Measurements from ENCODE around the gene METTL3. TPM values are rescaled to one million over a fixed set of nuclear protein-coding genes. Genes with fewer than 3 reads are reported as not detected.

Gene METTL3
- total RNA-seq, 3 donors from 2014 or later: 51.4 to 79.6 (median 79.6) TPM

- no peaks in the 10 kb centered on the region for H3K9me3 ChIP-seq
- no peak overlapping the region for H3K4me3 ChIP-seq
- peaks cover 0 to 5% of the 10 kb centered on the region in 2 donors for H3K4me1 ChIP-seq
- no peaks in the 10 kb centered on the region for H3K36me3 ChIP-seq
- no peak for DNase-seq (ENCODE audit: low spot score in 2 of 2)
- no peak overlapping the region for H3K27ac ChIP-seq
- intact Hi-C loops (cut with DNase I; ENCODE audit: low total_unique reads): no loop called here
- no peaks in the 10 kb centered on the region for H3K27me3 ChIP-seq
- no peak for TF ChIP-seq CTCF (IDR thresholded peaks at IDR 0.05)
- TF ChIP-seq POLR2AphosphoS5 (IDR thresholded peaks at IDR 0.05): no peak
- TF ChIP-seq POLR2A (IDR thresholded peaks at IDR 0.05): no peak
Observed at GRCh38 chr14:21523203-21523602, 12.1 kb upstream of the METTL3 start.

- no peaks in the 10 kb centered on the region for H3K9me3 ChIP-seq
- no peak overlapping the region for H3K27ac ChIP-seq
- no peak for TF ChIP-seq CTCF (IDR thresholded peaks at IDR 0.05)
- TF ChIP-seq POLR2AphosphoS5 (IDR thresholded peaks at IDR 0.05): no peak
- no peak for TF ChIP-seq POLR2A (IDR thresholded peaks at IDR 0.05)
- DNase-seq (ENCODE audit: low spot score in 2 of 2): no peak
- intact Hi-C loops (cut with DNase I; ENCODE audit: low total_unique reads): no loop called here
- H3K27me3 ChIP-seq: no peaks in the 10 kb centered on the region
- H3K4me3 ChIP-seq: no peak overlapping the region
- H3K36me3 ChIP-seq: no peaks in the 10 kb centered on the region
- H3K4me1 ChIP-seq: peaks cover 0 to 5% of the 10 kb centered on the region in 2 donors
Observed at GRCh38 chr14:21521501-21521900, 10.4 kb upstream of the METTL3 start.

GRCh38 chr14:21520767-21521166 lies 9.6 kb upstream of the METTL3 start:
- intact Hi-C loops (cut with DNase I; ENCODE audit: low total_unique reads): no loop called here
- H3K4me1 ChIP-seq: peaks cover 0 to 5% of the 10 kb centered on the region in 2 donors

GRCh38 chr14:21518725-21519124 lies 7.6 kb upstream of the METTL3 start:
- intact Hi-C loops (cut with DNase I; ENCODE audit: low total_unique reads): no loop called here
- Histone ChIP-seq H3K9me3 (no peaks in the 10 kb centered on the region), H3K27ac (no peak overlapping the region), H3K4me1 (no peaks in the 10 kb centered on the region), H3K36me3 (no peaks in the 10 kb centered on the region), H3K4me3 (no peak overlapping the region), H3K27me3 (no peaks in the 10 kb centered on the region)
- TF ChIP-seq POLR2AphosphoS5 (IDR thresholded peaks at IDR 0.05) (no peak), CTCF (IDR thresholded peaks at IDR 0.05) (no peak), POLR2A (IDR thresholded peaks at IDR 0.05) (no peak)
- DNase-seq (ENCODE audit: low spot score in 2 of 2): no peak

More at GRCh38 chr14:21520767-21521166, 9.6 kb upstream of the METTL3 start:
- DNase-seq (ENCODE audit: low spot score in 2 of 2): no peak
- Histone ChIP-seq H3K27me3 (no peaks in the 10 kb centered on the region), H3K9me3 (no peaks in the 10 kb centered on the region), H3K27ac (no peak overlapping the region), H3K4me3 (no peak overlapping the region), H3K36me3 (no peaks in the 10 kb centered on the region)
- no peak for TF ChIP-seq CTCF (IDR thresholded peaks at IDR 0.05)
- TF ChIP-seq POLR2AphosphoS5 (IDR thresholded peaks at IDR 0.05): no peak

GRCh38 chr14:21514341-21514740 lies 3.2 kb upstream of the METTL3 start:
- intact Hi-C loops (cut with DNase I; ENCODE audit: low total_unique reads): no loop called here
- TF ChIP-seq POLR2AphosphoS5 (IDR thresholded peaks at IDR 0.05) (no peak), POLR2A (IDR thresholded peaks at IDR 0.05) (no peak), CTCF (IDR thresholded peaks at IDR 0.05) (no peak)

More at GRCh38 chr14:21514341-21514740, 3.2 kb upstream of the METTL3 start:
- Histone ChIP-seq H3K4me3 (no peak overlapping the region), H3K4me1 (peaks cover 0 to 12% of the 10 kb centered on the region in 2 donors), H3K9me3 (no peaks in the 10 kb centered on the region), H3K27me3 (no peaks in the 10 kb centered on the region), H3K36me3 (no peaks in the 10 kb centered on the region), H3K27ac (no peak overlapping the region)
- DNase-seq (ENCODE audit: low spot score in 2 of 2): no peak

All from breast epithelium (tissue), 4 donors.